KOPT-K1 (cell line): Measurements from ENCODE around the gene TMPRSS7.

Experiments
- H3K27ac ChIP-seq: fragments of 200-600 bp; sonication (generic); 2 replicates; pipeline ENCODE4 v1.5.1; 2016; ENCODE audit warnings: antibody characterized with exemption, mild to moderate bottlenecking, low read depth, low read length; ENCODE audit not compliant: poor library complexity, severe bottlenecking
- H3K36me3 ChIP-seq: fragments of 200-600 bp; sonication (generic); 2 replicates; pipeline ENCODE4 v1.5.1; 2017; ENCODE audit warnings: antibody characterized with exemption, mild to moderate bottlenecking, low read length, moderate library complexity; ENCODE audit not compliant: insufficient read depth
- H3K9me3 ChIP-seq: fragments of 200-600 bp; sonication (generic); 2 replicates; pipeline ENCODE4 v1.5.1; 2017; ENCODE audit warnings: antibody characterized with exemption, low read length, mild to moderate bottlenecking; ENCODE audit not compliant: insufficient read depth, poor library complexity, severe bottlenecking

Gene TMPRSS7

DNA sequence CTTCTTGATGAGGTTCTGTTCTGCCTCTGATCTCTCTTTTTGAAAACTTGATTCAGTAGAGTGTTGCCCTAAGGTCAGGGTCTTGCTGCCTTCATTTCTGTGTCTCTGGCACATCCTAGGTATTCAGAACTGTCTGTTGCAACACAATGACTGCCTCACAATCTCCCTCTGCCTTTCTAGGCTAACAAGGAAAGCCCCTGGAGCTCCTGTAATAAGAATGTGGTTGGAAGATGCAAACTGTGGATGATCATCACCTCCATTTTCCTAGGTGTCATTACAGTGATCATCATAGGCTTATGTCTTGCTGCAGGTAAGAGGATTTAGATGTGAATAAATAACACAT, 58.6 kb downstream of the TMPRSS7 start:
- no peaks in the 10 kb centered on the region for H3K9me3 ChIP-seq
- H3K36me3 ChIP-seq = no peaks in the 10 kb centered on the region
- no peak overlapping the region for H3K27ac ChIP-seq

DNA sequence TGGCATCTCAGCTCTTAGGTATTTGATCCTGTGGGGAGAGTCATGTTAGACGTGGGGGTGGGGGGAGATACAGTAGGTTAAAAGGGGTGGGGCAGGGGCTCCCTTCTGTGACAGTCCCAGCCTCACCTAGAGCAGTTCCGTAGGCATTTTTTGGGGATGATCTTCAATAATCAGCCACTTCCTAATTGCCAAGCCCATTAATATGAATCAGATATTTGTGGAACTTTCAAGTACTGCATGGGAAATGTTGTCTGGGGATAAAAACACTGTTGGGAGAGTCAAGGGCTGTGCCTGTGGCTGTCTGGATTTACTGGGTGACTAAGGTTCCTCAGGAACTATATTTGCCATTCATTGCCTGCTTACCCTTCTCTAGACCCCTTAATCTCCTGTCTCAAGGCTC, 61.2 kb downstream of the TMPRSS7 start:
- Histone ChIP-seq H3K27ac (no peak overlapping the region), H3K9me3 (no peaks in the 10 kb centered on the region), H3K36me3 (no peaks in the 10 kb centered on the region)

DNA sequence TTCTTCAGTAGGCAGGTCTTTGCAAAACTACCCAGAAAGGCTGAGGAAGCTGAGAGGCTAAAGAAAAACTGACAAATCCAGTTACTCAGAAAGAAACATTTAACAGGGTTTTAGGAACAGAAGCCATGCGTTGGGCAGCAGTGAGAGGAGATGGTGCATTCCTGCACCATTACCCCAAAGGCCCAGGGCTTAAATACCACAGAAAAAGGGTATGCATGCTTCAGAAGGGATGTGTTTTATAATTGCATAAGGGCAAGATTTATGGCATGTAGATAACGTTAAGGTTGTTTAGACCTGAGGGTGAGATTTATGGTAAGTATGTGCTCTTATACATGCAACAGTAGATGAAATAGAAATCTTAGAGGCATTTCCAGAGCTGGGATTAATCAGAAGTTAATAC, 61.6 kb downstream of the TMPRSS7 start:
- Histone ChIP-seq H3K9me3 (no peaks in the 10 kb centered on the region), H3K27ac (no peak overlapping the region), H3K36me3 (no peaks in the 10 kb centered on the region)

DNA sequence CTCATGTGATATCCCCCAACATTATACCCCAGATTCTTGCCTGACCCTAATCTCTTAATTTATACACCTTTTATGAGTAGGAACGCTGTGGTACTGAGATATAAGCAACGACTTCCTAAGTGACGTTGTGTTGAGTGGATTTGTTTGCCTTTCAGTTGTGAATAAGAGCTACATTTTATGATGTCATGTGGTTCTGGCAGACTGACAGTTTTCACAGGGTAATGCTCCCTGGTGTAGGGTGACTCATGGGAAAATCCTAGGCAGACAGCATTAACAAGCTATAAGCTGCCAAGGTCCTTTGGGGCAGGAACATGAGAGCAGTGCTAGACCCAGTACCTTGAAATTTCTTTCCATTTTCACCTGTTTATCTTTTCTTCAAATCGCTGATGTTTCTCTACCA, 62.8 kb downstream of the TMPRSS7 start:
- Histone ChIP-seq H3K9me3 (no peaks in the 10 kb centered on the region), H3K27ac (no peak overlapping the region), H3K36me3 (no peaks in the 10 kb centered on the region)

DNA sequence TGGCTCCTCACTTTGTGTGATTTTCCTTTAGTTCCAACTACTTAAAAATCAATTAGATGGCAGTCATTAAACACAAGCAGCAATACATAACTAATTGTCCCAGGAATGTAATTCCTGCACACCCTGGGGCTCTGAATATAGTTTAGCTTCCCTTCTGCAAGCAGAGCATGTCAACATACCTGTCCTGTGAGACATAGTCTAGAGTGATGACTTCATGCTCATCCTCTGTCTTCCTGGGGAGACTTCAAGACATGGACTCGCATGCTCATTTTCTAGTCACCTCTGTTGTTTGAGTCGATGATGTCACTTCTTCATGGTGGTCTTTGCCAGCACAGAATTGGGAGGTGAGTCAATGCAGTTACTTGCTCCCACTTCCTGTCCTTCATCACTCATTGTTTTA, 67.4 kb downstream of the TMPRSS7 start:
- Histone ChIP-seq H3K36me3 (no peaks in the 10 kb centered on the region), H3K9me3 (no peaks in the 10 kb centered on the region), H3K27ac (no peak overlapping the region)

DNA sequence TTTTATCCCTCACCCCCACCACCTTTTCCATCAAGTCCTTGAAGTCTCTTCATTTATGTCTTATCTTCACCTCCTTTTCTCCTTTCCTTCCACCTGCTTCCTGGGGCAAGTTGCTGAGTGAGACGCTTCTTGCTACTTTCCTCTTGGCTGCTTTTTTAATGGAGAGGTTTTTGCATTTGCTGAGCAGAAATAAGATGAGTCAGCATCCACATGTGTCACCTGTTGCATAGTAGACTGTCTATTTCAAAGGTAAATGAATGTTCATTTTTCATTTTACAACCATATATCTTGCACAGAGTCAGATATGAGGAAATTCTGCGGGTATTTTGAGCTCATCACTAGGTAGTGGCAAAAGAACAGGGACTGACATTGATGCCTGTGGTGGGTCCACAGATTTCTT, 70.2 kb downstream of the TMPRSS7 start:
- Histone ChIP-seq H3K9me3 (no peaks in the 10 kb centered on the region), H3K27ac (no peak overlapping the region), H3K36me3 (no peaks in the 10 kb centered on the region)

DNA sequence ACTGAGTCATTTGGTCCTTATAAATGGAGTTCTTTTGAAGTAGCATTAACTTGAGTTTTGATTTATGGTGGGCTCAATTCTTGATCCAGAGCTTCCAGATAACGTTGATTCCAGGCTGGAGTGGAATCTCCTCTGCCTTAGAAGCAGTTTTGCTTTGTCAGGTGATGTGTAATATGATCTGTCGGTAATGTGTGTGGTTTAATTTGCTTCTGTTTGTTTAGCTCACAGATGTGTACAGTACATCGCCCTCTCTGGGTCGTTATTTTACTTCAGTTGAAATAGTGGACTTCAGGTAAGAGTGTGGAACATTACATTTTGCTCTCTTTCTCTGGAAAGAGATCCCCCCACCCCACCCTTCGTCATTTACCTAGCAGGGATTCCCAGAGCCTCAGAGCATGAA, 74.8 kb downstream of the TMPRSS7 start:
- Histone ChIP-seq H3K9me3 (no peaks in the 10 kb centered on the region), H3K27ac (no peak overlapping the region), H3K36me3 (no peaks in the 10 kb centered on the region)

DNA sequence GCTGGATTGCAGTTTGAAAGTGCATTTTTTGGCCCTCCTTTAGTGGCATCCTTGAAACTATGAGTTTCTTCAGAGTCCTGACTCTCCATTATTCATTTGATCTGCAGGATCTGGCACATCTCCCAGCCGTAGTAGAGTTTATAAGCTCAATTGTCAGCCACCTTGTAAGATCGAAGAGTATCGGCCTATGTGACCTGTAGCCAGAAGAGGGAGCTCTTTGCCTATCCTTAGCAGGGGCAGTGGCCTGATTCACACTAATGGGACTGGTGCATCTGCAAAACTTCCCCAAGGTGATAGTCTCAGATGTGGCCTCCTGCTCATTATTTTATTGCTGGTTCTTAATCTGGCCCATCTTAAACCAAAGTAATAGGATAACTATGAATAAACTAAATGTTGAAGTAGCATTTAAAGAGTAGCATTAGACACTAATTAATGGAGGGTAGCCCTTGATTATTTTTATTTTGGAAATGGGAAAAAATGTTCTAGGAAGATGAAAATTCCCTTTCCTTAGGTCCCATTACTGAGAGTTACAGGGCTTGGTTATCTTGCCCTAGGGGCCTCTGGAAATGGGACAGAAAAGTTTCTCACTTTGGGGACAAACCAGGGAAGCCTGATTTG, 77.4 kb downstream of the TMPRSS7 start:
- Histone ChIP-seq H3K27ac (peak overlapping the region; percentile 95), H3K36me3 (no peaks in the 10 kb centered on the region)

DNA sequence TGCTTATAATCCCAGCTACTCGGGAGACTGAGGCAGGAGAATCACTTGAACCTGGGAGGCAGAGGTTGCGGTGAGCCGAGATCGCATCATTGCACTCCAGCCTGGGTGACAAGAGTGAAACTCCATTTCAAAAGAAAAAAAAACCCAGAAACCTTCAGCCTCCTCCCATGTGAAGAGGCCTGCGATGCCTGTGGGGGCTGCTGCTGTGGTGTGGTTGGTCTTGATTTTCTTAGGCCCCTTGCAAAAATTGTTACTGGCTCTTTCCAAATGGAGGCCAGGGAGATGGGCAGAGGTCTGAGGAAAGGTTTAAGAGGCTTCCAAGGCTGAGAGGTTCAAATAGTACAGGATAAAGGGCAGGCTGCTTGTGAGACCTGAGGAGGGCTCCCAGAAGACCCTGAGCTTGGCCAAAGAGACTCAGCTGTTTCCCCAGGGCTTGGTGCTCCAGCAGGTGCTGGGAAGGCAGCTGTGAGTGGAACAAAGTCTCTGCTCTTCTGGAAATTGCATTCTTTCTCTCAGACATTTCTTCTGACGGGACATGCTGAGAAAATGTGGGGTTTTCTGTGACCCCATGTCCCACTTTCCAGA, 80.1 kb downstream of the TMPRSS7 start:
- Histone ChIP-seq H3K36me3 (no peaks in the 10 kb centered on the region), H3K27ac (peak overlapping the region; percentile 95)

More for the DNA sequence above, 77.4 kb downstream of the TMPRSS7 start:
- no peaks in the 10 kb centered on the region for H3K9me3 ChIP-seq

DNA sequence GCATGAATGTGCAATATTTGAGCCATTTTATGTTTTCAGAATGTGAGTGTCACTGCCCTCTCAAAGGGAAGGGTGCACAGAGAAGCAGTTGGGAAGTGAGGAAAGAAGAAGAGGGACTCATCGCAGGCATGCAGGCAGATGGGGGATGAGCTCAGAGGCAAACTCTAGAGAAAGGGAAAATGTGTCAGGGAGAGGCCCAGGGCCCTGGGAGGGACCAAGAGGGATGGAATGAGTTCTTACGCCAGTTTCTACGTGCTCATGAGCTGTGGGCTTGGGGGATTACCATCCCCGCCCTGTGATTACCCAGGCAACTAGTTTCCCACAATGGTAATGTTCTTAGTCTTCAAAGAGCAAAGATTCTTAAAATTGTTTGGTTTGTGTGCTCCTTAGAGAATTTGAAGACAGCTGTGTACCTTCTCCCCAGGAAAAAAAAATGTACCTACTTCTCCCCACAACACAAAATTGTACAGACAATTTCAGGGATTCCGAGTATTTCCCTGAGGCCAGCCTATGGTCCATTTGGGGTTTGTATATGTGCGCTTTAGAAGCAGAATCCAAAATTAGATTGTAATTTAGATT, 80.7 kb downstream of the TMPRSS7 start:
- Histone ChIP-seq H3K36me3 (no peaks in the 10 kb centered on the region), H3K27ac (peak overlapping the region; percentile 95), H3K9me3 (no peaks in the 10 kb centered on the region)

More for the DNA sequence above, 80.1 kb downstream of the TMPRSS7 start:
- no peaks in the 10 kb centered on the region for H3K9me3 ChIP-seq

DNA sequence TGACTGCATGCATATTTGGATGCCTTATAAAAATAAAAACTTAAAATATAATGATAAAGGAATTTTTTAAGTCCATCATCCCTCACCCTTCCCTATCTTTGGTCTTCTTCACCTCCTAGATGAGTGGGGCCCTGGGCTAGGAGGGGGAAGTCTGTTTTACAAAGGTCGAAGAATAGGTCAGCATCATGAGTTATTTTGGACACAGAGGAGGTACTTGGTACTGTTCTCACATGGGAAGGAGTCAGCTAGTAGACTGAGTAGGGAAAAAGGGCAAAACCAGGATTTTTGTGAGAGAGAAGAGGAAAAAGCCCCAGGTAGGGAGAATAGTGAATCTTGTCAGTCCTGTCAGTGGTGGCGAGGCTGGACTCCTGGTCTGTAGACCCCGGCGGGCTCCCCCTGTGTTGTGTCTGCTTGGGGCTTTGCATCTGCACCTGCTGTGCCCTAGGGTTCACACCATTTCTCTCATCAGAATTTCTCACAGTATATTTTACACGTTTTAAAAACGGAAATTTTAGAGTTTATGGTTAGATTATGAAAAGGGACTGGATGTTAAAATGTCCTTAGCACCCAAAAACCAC, 81.4 kb downstream of the TMPRSS7 start:
- peak overlapping the region; percentile 95 for H3K27ac ChIP-seq
- no peaks in the 10 kb centered on the region for H3K36me3 ChIP-seq
- no peaks in the 10 kb centered on the region for H3K9me3 ChIP-seq

DNA sequence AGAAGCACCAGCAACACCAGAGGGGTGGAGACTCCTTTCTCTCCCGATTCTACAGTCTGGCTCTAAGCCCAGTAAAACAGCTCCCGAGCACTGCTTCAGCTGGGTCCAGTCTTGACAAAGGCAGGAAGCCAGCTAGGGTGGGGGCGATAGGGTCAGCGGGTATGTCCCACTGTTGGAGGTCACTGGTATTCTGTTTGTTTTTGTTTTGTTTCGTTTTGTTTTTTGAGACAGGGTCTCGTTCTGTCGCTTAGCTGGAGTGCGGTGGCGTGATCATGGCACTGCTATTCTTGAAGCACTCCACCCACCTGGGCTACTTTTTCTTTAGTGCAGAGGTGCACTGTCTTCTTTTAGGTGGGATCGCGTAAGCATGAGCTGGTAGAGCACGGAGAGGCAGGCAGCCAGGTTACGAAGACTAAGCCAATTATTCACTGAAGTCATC, 82.2 kb downstream of the TMPRSS7 start:
- no peaks in the 10 kb centered on the region for H3K9me3 ChIP-seq
- peak overlapping the region; percentile 95 for H3K27ac ChIP-seq
- H3K36me3 ChIP-seq = no peaks in the 10 kb centered on the region

DNA sequence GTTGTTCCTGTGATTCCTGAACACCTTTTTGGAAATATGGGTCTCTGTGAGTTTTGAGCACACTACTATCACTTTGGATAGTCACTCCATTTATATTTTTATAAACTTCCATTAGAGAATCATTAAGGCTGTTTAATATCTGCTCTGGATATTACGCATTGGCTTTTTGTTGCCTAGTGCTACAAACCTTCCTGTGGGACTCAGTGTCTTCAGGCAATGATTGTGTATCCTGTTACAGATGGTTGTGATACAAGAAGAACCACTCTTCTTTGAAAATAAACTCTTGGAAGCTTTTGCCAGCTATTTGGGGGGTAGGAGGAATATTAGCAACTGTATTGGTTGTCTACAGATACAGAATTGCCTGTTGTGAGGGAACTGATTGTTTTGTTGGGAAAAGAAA, 82.9 kb downstream of the TMPRSS7 start:
- H3K27ac ChIP-seq = peak overlapping the region; percentile 95
- no peaks in the 10 kb centered on the region for H3K9me3 ChIP-seq
- H3K36me3 ChIP-seq = no peaks in the 10 kb centered on the region

DNA sequence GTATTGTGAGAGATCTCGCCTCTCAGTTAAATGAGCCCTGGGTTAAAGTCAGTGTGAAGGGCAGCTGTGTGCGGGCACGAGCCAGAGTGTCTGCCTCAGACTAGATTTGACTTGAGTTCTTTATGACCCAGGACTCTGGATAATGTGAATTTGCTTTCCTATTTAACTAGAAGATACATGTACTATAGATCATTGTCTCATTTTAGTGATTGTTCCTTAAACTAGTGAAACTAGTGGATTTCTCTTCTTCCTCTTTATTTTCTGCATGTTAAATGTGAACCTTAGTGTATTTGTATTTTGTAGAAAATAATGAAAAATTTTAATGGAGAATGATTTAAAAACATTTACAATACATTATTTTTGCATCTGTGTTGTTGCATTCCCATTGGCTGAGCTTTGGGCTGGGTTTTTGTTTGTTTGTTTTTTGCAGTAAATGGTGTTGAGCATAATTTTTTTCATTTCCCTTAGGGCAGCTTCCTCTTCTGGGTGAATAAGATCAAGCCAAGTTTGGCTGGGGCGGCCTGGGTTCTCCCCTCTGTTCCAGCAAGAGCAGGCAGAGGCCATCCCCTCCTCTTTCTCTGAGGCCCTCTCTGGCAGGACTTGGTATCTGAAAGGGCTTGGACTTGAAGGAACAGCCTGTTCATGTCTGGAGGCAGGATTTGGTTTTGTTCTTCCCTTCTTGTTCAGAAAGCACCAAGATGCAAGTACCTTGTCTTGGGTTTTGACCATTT, 83.5 kb downstream of the TMPRSS7 start:
- Histone ChIP-seq H3K9me3 (no peaks in the 10 kb centered on the region), H3K27ac (peak overlapping the region; percentile 95), H3K36me3 (peaks cover 5% of the 10 kb centered on the region)
